Colonic mucosa (tissue), 4 donors: ENCODE measurements around the gene ARHGEF40. TPM values are rescaled to one million over a fixed set of nuclear protein-coding genes. Genes with fewer than 3 reads are reported as not detected.
A peak's percentile ranks its signal among the peaks of the same experiment; 100 is the strongest.

Experiments used
- DNase-seq: peaks from one replicate; pipeline ENCODE4 v3.0.0-alpha.2; 2020
- H3K27ac ChIP-seq: fragments of 200-600 bp; one replicate; pipeline ENCODE4 v1.8.0; 2021
- H3K27me3 ChIP-seq: fragments of 200-600 bp; one replicate; pipeline ENCODE4 v1.8.0; 2021
- H3K36me3 ChIP-seq: fragments of 200-600 bp; one replicate; pipeline ENCODE4 v1.8.0; 2021
- H3K4me1 ChIP-seq: fragments of 200-600 bp; one replicate; pipeline ENCODE4 v1.8.0; 2021; ENCODE audit warnings: mild to moderate bottlenecking
- H3K4me3 ChIP-seq: fragments of 200-600 bp; one replicate; pipeline ENCODE4 v1.8.0; 2021
- H3K9ac ChIP-seq, 2 donors: one replicate each; pipeline ENCODE4 v1.7.0; 2013; ENCODE audit warnings: control low read depth in 2 of 2, low read depth in 2 of 2, low read length in 2 of 2
- H3K9me3 ChIP-seq: fragments of 200-600 bp; one replicate; pipeline ENCODE4 v1.8.0; 2021
- intact Hi-C: fragments of 100-400 bp; cut with DNase I; formaldehyde crosslinking; loops from one replicate; pipeline ENCODE4 v1.14.1; 2022
- total RNA-seq, 2 donors: library from RNA; stranded (reverse); fragmentation: NEBNext Ultra II Directional in 1 of 2; extraction: Animal tissue kit (Norgen Biotek cat#: 25700) in 1 of 2; gene quantifications; one replicate each; pipeline ENCODE4 v1.2.1, GENCODE V29; 2021
- TF ChIP-seq, protein P1 (sequence below): fragments of 200-600 bp; IDR thresholded peaks from one replicate; pipeline ENCODE4 v1.8.0; 2022; ENCODE audit warnings: antibody characterized with exemption, mild to moderate bottlenecking
- donor health status: healthy.
- donor health status: DM: no; HTN: no; CAD: no.
- donor health status: DM: no; HTN: no; CAD: no.

ARHGEF40 gene
- total RNA-seq, 2 donors from 2014 or later = 49.5 to 66.9 TPM

DNA sequence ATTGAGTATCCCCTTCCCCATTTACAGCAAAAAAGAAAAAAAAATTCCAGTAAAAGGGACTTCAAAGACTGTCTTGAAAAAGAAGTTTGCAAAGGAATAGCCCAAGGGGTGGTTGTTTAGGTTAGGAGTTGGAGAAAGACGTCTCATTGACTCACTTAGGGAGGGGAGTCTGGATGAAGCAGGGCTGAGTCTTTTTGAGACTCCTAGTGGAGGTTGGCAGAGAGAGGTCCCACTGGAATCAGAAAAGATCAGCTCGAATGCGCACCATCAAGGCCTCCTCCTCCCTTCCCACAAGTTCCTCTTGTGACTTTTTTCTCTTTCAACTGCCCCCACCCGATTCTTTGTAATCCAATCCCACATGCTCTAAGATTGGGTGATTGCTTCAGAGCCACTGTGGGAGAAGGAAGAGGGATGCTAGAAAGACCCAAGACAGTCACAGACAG lies 1.9 kb downstream of the ARHGEF40 start:
- peak overlapping the region; percentile 68 for H3K4me3 ChIP-seq

DNA sequence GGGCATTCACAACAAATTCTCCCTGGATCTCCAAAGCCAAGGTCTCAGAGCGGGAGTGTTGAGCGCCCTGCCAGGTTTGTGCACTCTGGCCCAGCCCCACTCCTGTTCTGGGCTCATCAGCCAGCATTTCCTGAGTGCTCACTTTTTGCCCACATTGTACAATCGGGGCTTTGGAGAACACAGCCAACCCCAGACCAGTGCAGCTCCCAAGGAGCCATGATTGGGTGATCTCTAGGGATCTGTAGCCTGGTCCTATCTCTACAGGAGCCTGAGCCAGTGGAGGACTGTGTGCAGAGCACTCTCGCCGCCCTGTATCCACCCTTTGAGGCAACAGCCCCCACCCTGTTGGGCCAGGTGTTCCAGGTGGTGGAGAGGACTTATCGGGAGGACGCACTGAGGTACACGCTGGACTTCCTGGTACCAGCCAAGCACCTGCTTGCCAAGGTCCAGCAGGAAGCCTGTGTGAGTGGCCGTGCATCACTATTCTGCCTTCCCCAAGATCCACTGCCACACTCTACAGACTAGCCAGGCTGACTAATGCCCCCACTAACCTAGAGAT lies 2.8 kb downstream of the ARHGEF40 start:
- Histone ChIP-seq H3K36me3 (peaks cover 12% of the 10 kb centered on the region), H3K27me3 (no peaks in the 10 kb centered on the region), H3K4me1 (peaks cover 14% of the 10 kb centered on the region), H3K9me3 (no peaks in the 10 kb centered on the region), H3K27ac (peak overlapping the region; percentile 90), H3K4me3 (no peak overlapping the region), H3K9ac (peak overlapping the region in 1 of 2 donors; percentile 99)
- DNase-seq = peak; percentile 77
- TF ChIP-seq, protein P1, sequence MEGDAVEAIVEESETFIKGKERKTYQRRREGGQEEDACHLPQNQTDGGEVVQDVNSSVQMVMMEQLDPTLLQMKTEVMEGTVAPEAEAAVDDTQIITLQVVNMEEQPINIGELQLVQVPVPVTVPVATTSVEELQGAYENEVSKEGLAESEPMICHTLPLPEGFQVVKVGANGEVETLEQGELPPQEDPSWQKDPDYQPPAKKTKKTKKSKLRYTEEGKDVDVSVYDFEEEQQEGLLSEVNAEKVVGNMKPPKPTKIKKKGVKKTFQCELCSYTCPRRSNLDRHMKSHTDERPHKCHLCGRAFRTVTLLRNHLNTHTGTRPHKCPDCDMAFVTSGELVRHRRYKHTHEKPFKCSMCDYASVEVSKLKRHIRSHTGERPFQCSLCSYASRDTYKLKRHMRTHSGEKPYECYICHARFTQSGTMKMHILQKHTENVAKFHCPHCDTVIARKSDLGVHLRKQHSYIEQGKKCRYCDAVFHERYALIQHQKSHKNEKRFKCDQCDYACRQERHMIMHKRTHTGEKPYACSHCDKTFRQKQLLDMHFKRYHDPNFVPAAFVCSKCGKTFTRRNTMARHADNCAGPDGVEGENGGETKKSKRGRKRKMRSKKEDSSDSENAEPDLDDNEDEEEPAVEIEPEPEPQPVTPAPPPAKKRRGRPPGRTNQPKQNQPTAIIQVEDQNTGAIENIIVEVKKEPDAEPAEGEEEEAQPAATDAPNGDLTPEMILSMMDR = no peak
- intact Hi-C loops = no loop called here

More for the DNA sequence above, 1.9 kb downstream of the ARHGEF40 start:
- intact Hi-C loops = no loop called here
- peak overlapping the region in 1 of 2 donors; percentile 99 for H3K9ac ChIP-seq
- TF ChIP-seq, protein P1 = no peak
- DNase-seq = no peak
- peaks cover 14% of the 10 kb centered on the region for H3K4me1 ChIP-seq
- peaks cover 9% of the 10 kb centered on the region for H3K36me3 ChIP-seq
- H3K27ac ChIP-seq = peak overlapping the region; percentile 90
- H3K27me3 ChIP-seq = no peaks in the 10 kb centered on the region
- no peaks in the 10 kb centered on the region for H3K9me3 ChIP-seq

DNA sequence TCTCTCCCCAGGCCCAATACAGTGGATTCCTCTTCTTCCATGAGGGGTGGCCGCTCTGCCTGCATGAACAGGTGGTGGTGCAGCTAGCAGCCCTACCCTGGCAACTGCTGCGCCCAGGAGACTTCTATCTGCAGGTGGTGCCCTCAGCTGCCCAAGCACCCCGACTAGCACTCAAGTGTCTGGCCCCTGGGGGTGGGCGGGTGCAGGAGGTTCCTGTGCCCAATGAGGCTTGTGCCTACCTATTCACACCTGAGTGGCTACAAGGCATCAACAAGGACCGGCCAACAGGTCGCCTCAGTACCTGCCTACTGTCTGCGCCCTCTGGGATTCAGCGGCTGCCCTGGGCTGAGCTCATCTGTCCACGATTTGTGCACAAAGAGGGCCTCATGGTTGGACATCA lies 3.8 kb downstream of the ARHGEF40 start:
- intact Hi-C loops = no loop called here
- Histone ChIP-seq H3K9ac (no peak overlapping the region), H3K4me1 (peaks cover 11% of the 10 kb centered on the region), H3K27me3 (no peaks in the 10 kb centered on the region), H3K36me3 (peaks cover 17% of the 10 kb centered on the region), H3K4me3 (no peak overlapping the region), H3K9me3 (no peaks in the 10 kb centered on the region), H3K27ac (no peak overlapping the region)
- no peak for DNase-seq
- TF ChIP-seq, protein P1 = no peak

DNA sequence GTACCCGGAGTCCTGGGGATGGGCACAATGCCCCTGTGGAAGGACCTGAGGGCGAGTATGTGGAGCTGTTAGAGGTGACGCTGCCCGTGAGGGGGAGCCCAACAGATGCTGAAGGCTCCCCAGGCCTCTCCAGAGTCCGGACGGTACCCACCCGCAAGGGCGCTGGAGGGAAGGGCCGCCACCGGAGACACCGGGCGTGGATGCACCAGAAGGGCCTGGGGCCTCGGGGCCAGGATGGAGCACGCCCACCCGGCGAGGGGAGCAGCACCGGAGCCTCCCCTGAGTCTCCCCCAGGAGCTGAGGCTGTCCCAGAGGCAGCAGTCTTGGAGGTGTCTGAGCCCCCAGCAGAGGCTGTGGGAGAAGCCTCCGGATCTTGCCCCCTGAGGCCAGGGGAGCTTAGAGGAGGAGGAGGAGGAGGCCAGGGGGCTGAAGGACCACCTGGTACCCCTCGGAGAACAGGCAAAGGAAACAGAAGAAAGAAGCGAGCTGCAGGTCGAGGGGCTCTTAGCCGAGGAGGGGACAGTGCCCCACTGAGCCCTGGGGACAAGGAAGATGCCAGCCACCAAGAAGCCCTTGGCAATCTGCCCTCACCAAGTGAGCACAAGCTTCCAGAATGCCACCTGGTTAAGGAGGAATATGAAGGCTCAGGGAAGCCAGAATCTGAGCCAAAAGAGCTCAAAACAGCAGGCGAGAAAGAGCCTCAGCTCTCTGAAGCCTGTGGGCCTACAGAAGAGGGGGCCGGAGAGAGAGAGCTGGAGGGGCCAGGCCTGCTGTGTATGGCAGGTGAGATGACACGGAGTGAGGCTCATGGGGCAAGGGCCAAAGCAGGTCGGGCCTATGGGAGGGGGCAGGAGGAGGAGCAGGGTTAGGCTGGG lies 4.5 kb downstream of the ARHGEF40 start:
- Histone ChIP-seq H3K4me3 (no peak overlapping the region), H3K27me3 (no peaks in the 10 kb centered on the region), H3K9ac (no peak overlapping the region), H3K27ac (no peak overlapping the region), H3K9me3 (no peaks in the 10 kb centered on the region), H3K4me1 (peaks cover 7% of the 10 kb centered on the region), H3K36me3 (peaks cover 24% of the 10 kb centered on the region)
- no peak for DNase-seq
- TF ChIP-seq, protein P1 = no peak
- intact Hi-C loops = no loop called here

DNA sequence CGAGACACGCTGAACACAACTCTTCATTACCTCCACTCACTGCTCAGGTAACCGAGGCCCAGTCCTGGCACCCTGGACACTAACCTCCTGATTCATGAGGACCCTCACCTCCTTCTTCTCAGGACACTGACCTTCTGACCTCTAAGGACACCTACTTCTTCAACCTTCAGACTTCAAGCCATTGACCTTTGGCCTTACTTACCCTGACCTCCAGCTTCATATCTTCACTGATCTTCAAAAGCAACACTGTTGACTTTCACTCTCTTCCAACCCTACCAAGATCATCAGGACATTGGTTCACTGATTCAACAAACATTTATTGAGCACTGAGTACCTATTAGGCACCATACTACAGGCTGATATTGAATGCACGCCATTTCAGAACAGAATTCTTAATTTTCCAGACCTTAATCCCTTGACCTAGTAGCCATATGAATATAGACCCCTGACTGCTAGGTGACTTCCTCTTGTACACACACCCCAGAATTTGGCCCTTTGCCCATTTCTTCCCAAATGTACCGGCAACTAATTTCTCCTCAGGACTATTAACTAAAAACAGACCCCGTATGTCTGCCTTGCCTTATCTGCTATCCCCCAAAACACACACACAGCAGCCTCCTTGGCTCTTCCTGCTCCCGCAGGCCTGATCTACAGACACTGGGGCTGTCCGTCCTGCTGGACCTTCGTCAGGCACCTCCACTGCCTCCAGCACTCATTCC lies 5.8 kb downstream of the ARHGEF40 start:
- no peaks in the 10 kb centered on the region for H3K9me3 ChIP-seq
- peaks cover 29% of the 10 kb centered on the region for H3K36me3 ChIP-seq
- no peak overlapping the region for H3K4me3 ChIP-seq
- DNase-seq = no peak
- TF ChIP-seq, protein P1 = no peak
- no peak overlapping the region for H3K27ac ChIP-seq
- no peak overlapping the region for H3K9ac ChIP-seq
- H3K4me1 ChIP-seq = peaks cover 7% of the 10 kb centered on the region
- intact Hi-C loops = no loop called here
- no peaks in the 10 kb centered on the region for H3K27me3 ChIP-seq
